Activated CD8-positive, alpha-beta T cell treated with anti-CD3 and anti-CD28 coated beads, Interleukin-2, amount 10 ng/mL, durations not matched to agents 7 days and 5 days (primary cell): ENCODE data around the gene JMY. TPM values are rescaled to one million over a fixed set of nuclear protein-coding genes. Genes with fewer than 3 reads are reported as not detected.

Source experiments
- ATAC-seq: fragments of 150-1000 bp; cut with Tn5 transposase; one replicate; pipeline ENCODE4 v1.10.0; 2021; ENCODE audit warnings: moderate library complexity
- CTCF ChIA-PET: fragments of 350-600 bp; sonication (Branson Sonifier 250); formaldehyde crosslinking; loops from one replicate; lab custom pipeline; 2021; ENCODE audit warnings: antibody characterized with exemption; lab: Charles Lee
- POLR2A ChIA-PET: fragments of 350-600 bp; sonication (Branson Sonifier 250); formaldehyde crosslinking; loops from one replicate; lab custom pipeline; 2021; ENCODE audit warnings: antibody characterized with exemption; lab: Charles Lee
- DNase-seq: peaks from one replicate; pipeline ENCODE4 v3.0.0-alpha.2; 2020
- H3K27ac Mint-ChIP-seq: one replicate; pipeline ENCODE4 v1.8.0; 2021; ENCODE audit warnings: mild to moderate bottlenecking, mixed read lengths
- H3K27me3 Mint-ChIP-seq: one replicate; pipeline ENCODE4 v1.8.0; 2021; ENCODE audit warnings: low read depth, mixed read lengths
- H3K36me3 Mint-ChIP-seq: one replicate; pipeline ENCODE4 v1.8.0; 2021; ENCODE audit warnings: low read depth, mixed read lengths
- H3K4me1 Mint-ChIP-seq: one replicate; pipeline ENCODE4 v1.8.0; 2021; ENCODE audit warnings: low read depth, mixed read lengths
- H3K4me3 Mint-ChIP-seq: one replicate; pipeline ENCODE4 v1.8.0; 2021; ENCODE audit warnings: mild to moderate bottlenecking, mixed read lengths
- H3K9me3 Mint-ChIP-seq: one replicate; pipeline ENCODE4 v1.8.0; 2022; ENCODE audit warnings: mixed read lengths; ENCODE audit not compliant: insufficient read depth
- total RNA-seq, 2 experiments: library from RNA; stranded (reverse); gene quantifications; one replicate each; pipeline ENCODE4 v1.2.3, GENCODE V29; 2021

Gene JMY
- total RNA-seq, 2 experiments from 2014 or later, result 2.1 TPM

DNA sequence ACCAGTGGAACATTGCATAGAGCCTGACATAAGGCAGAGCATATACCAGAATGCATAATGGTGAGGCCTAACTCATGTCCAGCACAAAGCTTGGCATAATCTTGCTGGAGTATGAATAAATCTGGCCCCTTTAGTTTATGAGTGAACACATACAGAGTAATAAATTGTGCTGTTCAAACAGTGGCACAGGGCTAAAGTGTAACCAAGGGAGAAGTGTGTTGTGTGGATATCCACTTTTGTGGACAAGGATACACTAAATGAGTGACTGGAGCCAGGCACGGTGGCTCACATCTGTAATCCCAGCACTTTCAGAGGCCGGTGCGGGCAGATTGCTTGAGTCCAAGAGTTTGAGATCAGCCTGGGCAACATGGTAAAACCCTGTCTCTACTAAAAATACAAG is 29.4 kb upstream of the JMY start:
- no peak overlapping the region for H3K27ac Mint-ChIP-seq
- no peak overlapping the region for H3K4me3 Mint-ChIP-seq
- ATAC-seq (no peak), DNase-seq (no peak)
- ChIA-PET CTCF (interaction anchor here (0.6 kb wide), 1 partner anchor 105 kb away, joined by 3 read pairs; no protein-coding TSS in a partner anchor), POLR2A (no interaction called here)
- no peaks in the 10 kb centered on the region for H3K27me3 Mint-ChIP-seq
- H3K9me3 Mint-ChIP-seq, result no peaks in the 10 kb centered on the region
- H3K36me3 Mint-ChIP-seq, result no peaks in the 10 kb centered on the region
- no peaks in the 10 kb centered on the region for H3K4me1 Mint-ChIP-seq

DNA sequence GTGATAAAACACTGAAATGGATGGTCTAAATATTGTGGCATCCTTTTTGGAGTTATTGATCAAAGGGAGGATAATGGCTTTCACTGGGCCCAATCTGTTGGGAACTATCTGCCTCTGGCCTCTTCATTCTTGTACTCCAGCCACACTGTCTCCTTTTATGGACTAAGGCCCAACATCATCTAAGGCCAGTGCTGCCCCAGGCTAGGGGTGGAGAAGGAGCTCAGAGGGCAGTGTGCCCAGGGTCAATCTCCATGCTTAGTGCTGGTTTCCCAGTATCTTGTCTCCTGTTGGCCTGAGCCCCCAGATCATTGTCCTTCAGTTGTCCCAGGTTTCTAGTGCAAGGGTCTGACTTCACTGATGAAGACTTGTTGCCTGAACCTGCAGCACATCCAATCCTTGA is 26.4 kb upstream of the JMY start:
- Mint-ChIP-seq H3K27me3 (no peaks in the 10 kb centered on the region), H3K9me3 (no peaks in the 10 kb centered on the region), H3K27ac (no peak overlapping the region), H3K4me1 (no peaks in the 10 kb centered on the region), H3K36me3 (no peaks in the 10 kb centered on the region), H3K4me3 (no peak overlapping the region)
- DNase-seq (no peak), ATAC-seq (no peak)
- POLR2A ChIA-PET, result interaction anchor here (0.5 to 0.6 kb wide), 2 partner anchors 107 to 214 kb away, joined by 3 read pairs; no protein-coding TSS in a partner anchor
- CTCF ChIA-PET, result no interaction called here

DNA sequence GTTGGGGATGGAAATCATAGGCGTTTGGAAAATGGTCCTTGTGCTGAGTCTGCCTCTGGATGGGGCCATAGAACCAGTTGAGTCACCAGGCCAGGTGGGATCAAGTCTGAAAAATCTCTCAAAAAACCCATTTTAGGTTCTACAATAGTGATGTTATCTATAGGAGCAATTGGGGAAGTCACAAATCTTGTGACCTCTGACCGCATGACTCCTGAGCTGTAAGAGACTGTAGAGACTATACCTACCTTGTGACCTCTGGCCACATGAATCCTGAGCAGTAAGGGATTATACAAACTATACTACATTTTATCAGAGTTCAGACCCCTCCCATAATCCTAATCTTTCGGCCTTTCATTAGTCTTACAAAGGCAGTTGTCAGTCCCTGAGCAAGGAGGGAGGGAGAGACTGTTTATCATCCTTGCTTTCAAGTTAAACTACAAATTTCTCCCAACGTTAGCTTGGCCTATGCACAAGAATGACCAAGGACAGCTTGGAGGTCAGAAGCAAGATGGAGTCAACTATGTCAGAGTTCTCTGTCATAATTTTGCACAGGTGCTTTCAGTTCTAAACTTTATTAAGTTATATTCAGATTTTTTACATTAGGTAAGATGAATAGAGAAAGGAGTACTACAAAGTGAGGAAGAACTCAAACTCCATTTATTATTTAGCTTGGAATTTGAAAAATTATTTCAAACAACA is 11.5 kb upstream of the JMY start:
- ChIA-PET CTCF (interaction anchor here (1.5 kb wide), 1 partner anchor 91 kb away, joined by 3 read pairs; no protein-coding TSS in a partner anchor), POLR2A (no interaction called here)
- no peak overlapping the region for H3K27ac Mint-ChIP-seq
- H3K4me3 Mint-ChIP-seq, result no peak overlapping the region
- no peaks in the 10 kb centered on the region for H3K27me3 Mint-ChIP-seq
- DNase-seq (no peak), ATAC-seq (no peak)
- H3K4me1 Mint-ChIP-seq, result peaks cover 3% of the 10 kb centered on the region
- H3K9me3 Mint-ChIP-seq, result no peaks in the 10 kb centered on the region
- no peaks in the 10 kb centered on the region for H3K36me3 Mint-ChIP-seq

DNA sequence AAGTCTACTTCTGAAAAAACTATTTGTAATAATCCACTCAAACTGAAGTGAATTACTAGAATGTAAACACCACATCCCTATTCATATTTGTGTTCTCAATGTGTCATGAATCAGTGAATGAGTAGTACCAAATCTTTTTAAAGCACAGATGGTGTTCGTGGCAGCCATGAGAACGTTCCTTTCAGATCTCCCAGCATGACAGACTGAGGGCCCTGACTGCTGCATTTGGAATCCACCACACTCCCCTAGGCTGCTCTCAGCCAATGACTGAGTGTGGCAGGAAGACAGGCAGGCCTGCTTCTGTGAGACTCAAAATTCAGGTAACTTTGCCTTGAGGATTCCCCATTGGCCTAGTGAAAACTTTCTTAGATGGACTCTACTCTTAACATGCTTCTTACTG is 10.9 kb upstream of the JMY start:
- Mint-ChIP-seq H3K27me3 (no peaks in the 10 kb centered on the region), H3K4me1 (peaks cover 8% of the 10 kb centered on the region), H3K36me3 (no peaks in the 10 kb centered on the region), H3K9me3 (no peaks in the 10 kb centered on the region), H3K27ac (no peak overlapping the region), H3K4me3 (no peak overlapping the region)
- ChIA-PET POLR2A (no interaction called here), CTCF (interaction anchor here (1.5 kb wide), 1 partner anchor 92 kb away, joined by 3 read pairs; no protein-coding TSS in a partner anchor)
- ATAC-seq (no peak), DNase-seq (no peak)

DNA sequence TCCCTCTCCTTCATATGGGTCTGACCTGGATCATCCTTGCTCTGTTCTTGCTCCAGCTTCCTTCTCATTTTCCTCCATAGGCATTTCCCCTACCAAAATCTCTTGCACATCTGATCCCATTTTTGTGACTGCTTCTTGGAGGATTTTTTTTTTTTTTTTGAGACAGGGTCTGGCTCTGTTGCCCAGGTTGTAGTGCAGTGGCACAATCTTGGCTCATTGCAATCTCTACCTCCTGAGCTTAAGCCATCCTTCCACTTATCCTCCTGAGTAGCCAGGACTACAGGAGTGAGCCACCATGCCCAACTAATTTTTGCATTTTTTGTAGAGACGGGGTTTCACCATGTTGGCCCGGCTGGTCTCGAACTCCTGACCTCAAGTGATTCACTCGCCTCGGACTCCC is 10.5 kb upstream of the JMY start:
- H3K27ac Mint-ChIP-seq, result no peak overlapping the region
- H3K9me3 Mint-ChIP-seq, result no peaks in the 10 kb centered on the region
- ATAC-seq, result no peak
- H3K4me3 Mint-ChIP-seq, result no peak overlapping the region
- H3K4me1 Mint-ChIP-seq, result peaks cover 8% of the 10 kb centered on the region
- ChIA-PET POLR2A (no interaction called here), CTCF (interaction anchor here (1.5 kb wide), 1 partner anchor 92 kb away, joined by 3 read pairs; no protein-coding TSS in a partner anchor)
- H3K27me3 Mint-ChIP-seq, result no peaks in the 10 kb centered on the region
- H3K36me3 Mint-ChIP-seq, result no peaks in the 10 kb centered on the region
- no peak for DNase-seq

DNA sequence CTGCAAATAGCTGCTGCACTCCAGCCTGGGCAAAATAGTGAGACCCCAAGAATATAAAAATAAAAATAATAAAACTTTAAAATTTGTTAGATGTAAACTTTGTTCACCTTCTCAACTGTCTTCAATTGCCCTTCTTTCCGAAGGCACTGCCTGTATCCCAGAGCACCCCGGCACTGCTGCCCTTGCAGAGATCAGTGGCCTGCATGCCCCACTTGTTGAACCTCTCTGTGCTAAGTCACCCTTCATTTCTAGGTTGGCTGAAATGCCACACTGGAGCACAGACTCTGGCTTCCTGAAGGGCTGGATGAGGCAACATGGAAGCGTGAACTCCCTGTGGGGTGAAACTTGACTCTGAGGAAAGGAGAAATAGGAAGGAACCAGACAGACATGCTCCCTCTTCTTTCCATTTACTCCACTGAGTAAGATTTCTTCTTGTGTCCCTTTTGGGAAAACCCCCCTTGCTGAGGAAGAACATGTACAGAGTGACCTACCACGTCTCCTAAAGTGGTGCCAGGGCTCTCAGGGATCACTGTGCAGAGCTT is 8.4 kb upstream of the JMY start:
- ATAC-seq, result no peak
- H3K27ac Mint-ChIP-seq, result no peak overlapping the region
- DNase-seq, result no peak
- ChIA-PET CTCF (no interaction called here), POLR2A (no interaction called here)
- peaks cover 8% of the 10 kb centered on the region for H3K4me1 Mint-ChIP-seq
- no peaks in the 10 kb centered on the region for H3K27me3 Mint-ChIP-seq
- H3K9me3 Mint-ChIP-seq, result no peaks in the 10 kb centered on the region
- no peaks in the 10 kb centered on the region for H3K36me3 Mint-ChIP-seq
- no peak overlapping the region for H3K4me3 Mint-ChIP-seq

DNA sequence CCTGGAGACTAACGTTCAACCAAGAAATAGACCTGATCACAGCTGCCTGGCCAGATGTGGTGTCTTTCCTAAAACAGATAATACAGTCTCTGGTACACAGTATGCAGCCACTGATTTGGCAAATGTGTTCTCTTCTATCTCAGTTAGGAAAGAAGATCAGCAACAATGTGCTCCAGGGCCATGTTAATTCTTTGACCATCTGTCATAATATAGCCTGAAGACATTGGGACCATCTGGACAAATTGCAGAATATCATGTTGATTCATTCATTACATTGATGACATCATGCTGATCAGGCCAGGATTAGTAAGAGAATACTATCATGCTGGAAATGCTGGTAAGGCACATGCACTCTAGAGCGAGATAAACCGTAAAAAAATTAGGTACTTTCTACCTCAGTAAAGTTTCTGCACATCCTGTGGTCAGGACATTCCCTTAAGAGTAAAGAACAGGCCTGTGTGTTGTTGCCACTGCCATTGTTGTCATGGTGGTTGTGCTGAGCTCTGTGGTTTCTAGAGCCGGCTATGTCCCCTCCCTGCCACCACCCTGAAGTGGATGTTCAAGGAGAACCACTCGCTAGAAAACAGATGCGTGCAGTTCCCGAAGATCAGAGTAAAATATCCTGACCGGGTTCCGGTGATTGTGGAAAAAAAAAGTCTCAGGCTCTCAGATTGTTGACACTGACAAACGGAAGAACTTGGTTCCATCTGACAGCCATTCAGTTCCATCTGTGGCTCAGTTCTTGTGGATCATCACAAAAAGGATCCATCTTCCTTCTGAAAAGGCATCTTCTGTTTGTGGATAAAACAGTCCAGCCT is 6.4 kb upstream of the JMY start:
- POLR2A ChIA-PET, result no interaction called here
- CTCF ChIA-PET, result no interaction called here
- H3K4me1 Mint-ChIP-seq, result peaks cover 8% of the 10 kb centered on the region
- H3K4me3 Mint-ChIP-seq, result no peak overlapping the region
- H3K27ac Mint-ChIP-seq, result no peak overlapping the region
- no peaks in the 10 kb centered on the region for H3K27me3 Mint-ChIP-seq
- ATAC-seq, result peak; percentile 44
- H3K9me3 Mint-ChIP-seq, result no peaks in the 10 kb centered on the region
- H3K36me3 Mint-ChIP-seq, result no peaks in the 10 kb centered on the region
- peak; percentile 23 for DNase-seq

DNA sequence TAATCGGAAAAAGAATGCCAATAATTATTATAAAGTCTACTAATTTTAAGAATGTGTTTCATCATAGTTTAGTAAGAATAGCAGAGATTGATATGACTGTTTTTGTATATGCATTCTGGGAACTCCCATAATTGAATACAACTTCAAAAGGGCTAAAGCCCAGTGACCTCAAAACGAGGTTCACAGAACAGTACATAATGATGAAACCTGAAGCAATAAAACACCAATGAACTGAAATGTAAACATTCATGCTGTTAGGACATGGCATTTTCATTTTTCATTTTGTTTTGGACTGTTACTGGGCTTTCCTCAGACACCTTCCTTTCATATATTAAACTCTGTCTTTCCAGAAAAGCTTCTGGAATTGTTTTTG is 684 bp upstream of the JMY start:
- no peak for ATAC-seq
- H3K27me3 Mint-ChIP-seq, result no peaks in the 10 kb centered on the region
- CTCF ChIA-PET, result interaction anchor here (1.5 kb wide), 1 partner anchor 102 kb away, joined by 8 read pairs; no protein-coding TSS in a partner anchor
- H3K4me1 Mint-ChIP-seq, result peaks cover 24% of the 10 kb centered on the region
- POLR2A ChIA-PET, result no interaction called here
- H3K9me3 Mint-ChIP-seq, result no peaks in the 10 kb centered on the region
- H3K27ac Mint-ChIP-seq, result peak overlapping the region; percentile 86
- H3K4me3 Mint-ChIP-seq, result peak overlapping the region; percentile 92
- no peaks in the 10 kb centered on the region for H3K36me3 Mint-ChIP-seq
- no peak for DNase-seq

DNA sequence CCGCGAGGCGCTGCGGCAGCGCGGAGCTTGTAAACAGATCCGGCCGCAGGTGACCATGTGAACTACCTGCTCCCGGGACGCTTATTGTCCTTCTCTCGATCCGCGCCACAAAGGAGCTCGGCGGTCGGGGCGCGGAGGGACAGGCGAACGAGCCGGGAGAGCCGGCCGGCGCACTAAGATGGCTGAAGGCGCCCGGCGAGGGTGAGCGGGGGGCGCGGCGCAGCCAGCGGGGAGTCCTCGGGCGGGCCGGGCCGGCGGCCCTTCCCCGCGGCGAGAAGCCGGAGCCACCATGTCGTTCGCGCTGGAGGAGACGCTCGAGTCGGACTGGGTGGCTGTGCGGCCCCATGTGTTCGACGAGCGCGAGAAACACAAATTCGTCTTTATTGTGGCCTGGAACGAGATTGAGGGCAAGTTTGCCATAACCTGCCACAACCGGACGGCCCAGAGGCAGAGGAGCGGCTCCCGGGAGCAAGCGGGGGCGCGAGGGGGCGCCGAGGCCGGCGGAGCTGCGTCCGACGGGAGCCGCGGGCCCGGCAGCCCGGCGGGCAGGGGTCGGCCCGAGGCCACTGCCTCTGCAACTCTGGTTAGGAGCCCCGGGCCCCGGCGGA is 535 bp downstream of the JMY start:
- DNase-seq, result peak; percentile 41
- Mint-ChIP-seq H3K27ac (peak overlapping the region; percentile 82), H3K9me3 (no peaks in the 10 kb centered on the region), H3K4me1 (peaks cover 30% of the 10 kb centered on the region), H3K4me3 (peak overlapping the region; percentile 82), H3K27me3 (no peaks in the 10 kb centered on the region), H3K36me3 (no peaks in the 10 kb centered on the region)
- POLR2A ChIA-PET, result interaction anchor here (1.1 to 2.7 kb wide), 2 partner anchors 252 to 277 kb away, joined by 6 to 8 read pairs; partner anchors contain the start of genes ARSB and HOMER1
- CTCF ChIA-PET, result interaction anchor here (0.6 kb wide), 1 partner anchor 1929 kb away, joined by 3 read pairs; no protein-coding TSS in a partner anchor
- ATAC-seq, result peak; percentile 38

DNA sequence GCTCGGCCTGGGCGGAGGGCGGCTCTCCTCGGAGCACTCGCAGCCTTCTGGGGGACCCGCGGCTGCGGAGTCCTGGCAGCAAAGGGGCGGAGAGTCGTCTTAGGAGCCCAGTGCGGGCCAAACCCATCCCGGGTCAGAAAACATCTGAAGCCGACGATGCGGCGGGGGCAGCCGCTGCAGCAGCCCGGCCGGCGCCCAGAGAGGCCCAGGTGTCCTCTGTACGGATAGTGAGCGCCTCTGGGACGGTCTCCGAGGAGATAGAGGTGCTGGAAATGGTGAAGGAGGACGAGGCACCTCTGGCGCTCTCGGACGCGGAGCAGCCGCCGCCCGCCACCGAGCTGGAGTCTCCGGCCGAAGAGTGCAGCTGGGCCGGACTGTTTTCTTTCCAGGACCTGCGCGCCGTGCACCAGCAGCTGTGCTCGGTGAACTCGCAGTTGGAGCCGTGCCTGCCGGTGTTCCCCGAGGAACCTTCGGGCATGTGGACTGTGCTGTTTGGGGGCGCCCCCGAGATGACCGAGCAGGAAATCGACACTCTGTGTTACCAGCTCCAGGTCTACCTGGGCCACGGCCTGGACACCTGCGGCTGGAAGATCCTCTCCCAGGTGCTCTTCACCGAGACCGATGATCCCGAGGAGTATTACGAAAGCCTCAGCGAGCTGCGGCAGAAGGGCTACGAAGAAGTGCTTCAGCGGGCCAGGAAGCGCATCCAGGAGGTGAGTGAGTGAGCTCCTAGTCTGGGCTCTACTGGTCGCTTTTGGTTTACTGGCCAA is 1.2 kb downstream of the JMY start:
- no peaks in the 10 kb centered on the region for H3K27me3 Mint-ChIP-seq
- ATAC-seq, result peak; percentile 41
- POLR2A ChIA-PET, result interaction anchor here (0.5 to 2.7 kb wide), 3 partner anchors 21 to 277 kb away, joined by 3 to 8 read pairs (median 4); partner anchors contain the start of genes ARSB and HOMER1

More for the DNA sequence above, 1.2 kb downstream of the JMY start:
- peak; percentile 48 for DNase-seq
- Mint-ChIP-seq H3K4me1 (peaks cover 34% of the 10 kb centered on the region), H3K36me3 (no peaks in the 10 kb centered on the region), H3K4me3 (peak overlapping the region; percentile 82), H3K27ac (peak overlapping the region; percentile 71), H3K9me3 (no peaks in the 10 kb centered on the region)
- CTCF ChIA-PET, result interaction anchor here (0.6 to 1.3 kb wide), 3 partner anchors 13 to 1930 kb away, joined by 3 to 5 read pairs (median 3); no protein-coding TSS in a partner anchor
